ENCODE results near the gene NAA40.

- TF ChIP-seq, protein P1, sequence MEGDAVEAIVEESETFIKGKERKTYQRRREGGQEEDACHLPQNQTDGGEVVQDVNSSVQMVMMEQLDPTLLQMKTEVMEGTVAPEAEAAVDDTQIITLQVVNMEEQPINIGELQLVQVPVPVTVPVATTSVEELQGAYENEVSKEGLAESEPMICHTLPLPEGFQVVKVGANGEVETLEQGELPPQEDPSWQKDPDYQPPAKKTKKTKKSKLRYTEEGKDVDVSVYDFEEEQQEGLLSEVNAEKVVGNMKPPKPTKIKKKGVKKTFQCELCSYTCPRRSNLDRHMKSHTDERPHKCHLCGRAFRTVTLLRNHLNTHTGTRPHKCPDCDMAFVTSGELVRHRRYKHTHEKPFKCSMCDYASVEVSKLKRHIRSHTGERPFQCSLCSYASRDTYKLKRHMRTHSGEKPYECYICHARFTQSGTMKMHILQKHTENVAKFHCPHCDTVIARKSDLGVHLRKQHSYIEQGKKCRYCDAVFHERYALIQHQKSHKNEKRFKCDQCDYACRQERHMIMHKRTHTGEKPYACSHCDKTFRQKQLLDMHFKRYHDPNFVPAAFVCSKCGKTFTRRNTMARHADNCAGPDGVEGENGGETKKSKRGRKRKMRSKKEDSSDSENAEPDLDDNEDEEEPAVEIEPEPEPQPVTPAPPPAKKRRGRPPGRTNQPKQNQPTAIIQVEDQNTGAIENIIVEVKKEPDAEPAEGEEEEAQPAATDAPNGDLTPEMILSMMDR (IDR thresholded peaks at IDR 0.05; ENCODE audit: insufficient read depth, low read depth, low read length), result no peak
- no peak for TF ChIP-seq EZH2 (IDR thresholded peaks at IDR 0.05; ENCODE audit: insufficient read depth, low read length)
Observed at GRCh38 chr11:63940786-63941185, 2.0 kb downstream of the NAA40 start.
